Neuronal stem cell (in vitro differentiated cells): ENCODE measurements around the gene UNC13B.

ENCODE experiments used
- DNase-seq: peaks from one replicate; pipeline ENCODE4 v3.0.0-alpha.2; 2013; ENCODE audit warnings: low spot score
- H2AFZ ChIP-seq: one replicate; pipeline ENCODE4 v1.6.1; 2013; ENCODE audit warnings: mild to moderate bottlenecking, low read length, inconsistent platforms
- H2AK5ac ChIP-seq: 2 replicates; pipeline ENCODE4 v1.6.1; 2013; ENCODE audit warnings: low read depth, mild to moderate bottlenecking, inconsistent platforms, low read length, moderate library complexity, mixed read lengths
- H2BK120ac ChIP-seq: 2 replicates; pipeline ENCODE4 v1.6.1; 2013; ENCODE audit warnings: low read depth, mild to moderate bottlenecking, inconsistent platforms, low read length, moderate library complexity, mixed read lengths
- H2BK12ac ChIP-seq: one replicate; pipeline ENCODE4 v1.6.1; 2013; ENCODE audit warnings: low read length, inconsistent platforms
- H2BK15ac ChIP-seq: 2 replicates; pipeline ENCODE4 v1.6.1; 2013; ENCODE audit warnings: mild to moderate bottlenecking, low read length, inconsistent platforms, mixed read lengths
- H2BK5ac ChIP-seq: one replicate; pipeline ENCODE4 v1.6.1; 2013; ENCODE audit warnings: inconsistent platforms, mild to moderate bottlenecking, low read length, moderate library complexity
- H3K14ac ChIP-seq: one replicate; pipeline ENCODE4 v1.6.1; 2013; ENCODE audit warnings: low read length, inconsistent platforms
- H3K18ac ChIP-seq: 2 replicates; pipeline ENCODE4 v1.6.1; 2013; ENCODE audit warnings: low read length, inconsistent platforms
- H3K23ac ChIP-seq: 2 replicates; pipeline ENCODE4 v1.6.1; 2013; ENCODE audit warnings: low read depth, mild to moderate bottlenecking, mixed read lengths, low read length, inconsistent platforms; ENCODE audit not compliant: poor library complexity
- H3K27ac ChIP-seq: replicated peaks from 3 replicates; pipeline ENCODE4 v1.5.1; 2013; ENCODE audit warnings: low read length, inconsistent platforms
- H3K27me3 ChIP-seq, 3 experiments: 2 replicates each; pipeline ENCODE4 v1.6.1; 2013; ENCODE audit warnings: low read length in 3 of 3, mild to moderate bottlenecking in 2 of 3, inconsistent platforms in 1 of 3, low read depth in 1 of 3, mixed read lengths in 1 of 3, moderate library complexity in 1 of 3; ENCODE audit not compliant: control insufficient read depth in 3 of 3, insufficient read depth in 3 of 3
- H3K36me3 ChIP-seq, 2 donors: replicated peaks in 1 of 2; 2 replicates each; pipeline ENCODE4 v1.6.1; 2013; ENCODE audit warnings: low read length in 2 of 2; ENCODE audit not compliant: control insufficient read depth in 2 of 2, insufficient read depth in 2 of 2
- H3K4ac ChIP-seq: 2 replicates; pipeline ENCODE4 v1.6.1; 2013; ENCODE audit warnings: inconsistent platforms, mild to moderate bottlenecking, low read length, moderate library complexity
- H3K4me1 ChIP-seq, 2 donors: 1 replicate in 1 of 2; 2 replicates in 1 of 2; pipeline ENCODE4 v1.6.1; 2013; ENCODE audit warnings: low read length in 2 of 2, low read depth in 1 of 2; ENCODE audit not compliant: control insufficient read depth in 2 of 2, insufficient read depth in 1 of 2
- H3K4me2 ChIP-seq: one replicate; pipeline ENCODE4 v1.6.1; 2013; ENCODE audit warnings: mild to moderate bottlenecking, low read length, inconsistent platforms; ENCODE audit not compliant: insufficient read depth, poor library complexity, severe bottlenecking
- H3K4me3 ChIP-seq, 2 donors: 2 replicates each; pipeline ENCODE4 v1.5.1; 2013; ENCODE audit warnings: low read length in 2 of 2, mild to moderate bottlenecking in 2 of 2, inconsistent platforms in 1 of 2, moderate library complexity in 1 of 2
- H3K79me1 ChIP-seq: one replicate; pipeline ENCODE4 v1.6.1; 2013; ENCODE audit warnings: low read depth, mild to moderate bottlenecking, inconsistent platforms, low read length, moderate library complexity
- H3K9ac ChIP-seq: one replicate; pipeline ENCODE4 v1.6.1; 2013; ENCODE audit warnings: mild to moderate bottlenecking, low read depth, low read length, inconsistent platforms; ENCODE audit not compliant: poor library complexity
- H3K9me3 ChIP-seq, 2 donors: replicated peaks in 1 of 2; 2 replicates each; pipeline versions ENCODE3 to v1.6.1; 2013; ENCODE audit warnings: low read length in 2 of 2, mild to moderate bottlenecking in 2 of 2, inconsistent platforms in 1 of 2, low read depth in 1 of 2, mixed read lengths in 1 of 2, moderate library complexity in 1 of 2; ENCODE audit not compliant: control insufficient read depth in 2 of 2, insufficient read depth in 1 of 2
- H4K8ac ChIP-seq: one replicate; pipeline ENCODE4 v1.6.1; 2013; ENCODE audit warnings: low read depth, mild to moderate bottlenecking, inconsistent platforms, low read length, moderate library complexity
- H4K91ac ChIP-seq: one replicate; pipeline ENCODE4 v1.6.1; 2013; ENCODE audit warnings: low read length, low read depth, mild to moderate bottlenecking, inconsistent platforms; ENCODE audit not compliant: poor library complexity
- WGBS, 2 donors: extraction: QIAGEN DNeasy Blood & Tissue Kit; methylation state at CpG; one replicate each; pipeline ENCODE4 v1.1.7; 2013; ENCODE audit warnings: missing lambda C conversion rate in 2 of 2, mixed read lengths in 1 of 2; ENCODE audit not compliant: insufficient read length in 2 of 2, insufficient replicate concordance in 1 of 2; ENCODE audit errors: extremely low coverage in 2 of 2; 5-methylcytosine and 5-hydroxymethylcytosine counted together

UNC13B gene

GRCh38 chr9:35272989-35273388, 111.2 kb downstream of the UNC13B start:
- no peaks in the 10 kb centered on the region for H3K9me3 ChIP-seq
- no peak overlapping the region for H2BK5ac ChIP-seq
- H4K8ac ChIP-seq = no peak overlapping the region
- no peak overlapping the region for H2BK12ac ChIP-seq
- H2AK5ac ChIP-seq = no peak overlapping the region
- H3K4me2 ChIP-seq = no peak overlapping the region
- no peak overlapping the region for H3K23ac ChIP-seq
- no peaks in the 10 kb centered on the region for H3K4me1 ChIP-seq
- no peak overlapping the region for H3K4me3 ChIP-seq
- no peak overlapping the region for H3K18ac ChIP-seq
- H3K9ac ChIP-seq = no peak overlapping the region
- no peak overlapping the region for H2BK120ac ChIP-seq
- H2BK15ac ChIP-seq = no peak overlapping the region
- no peak overlapping the region for H3K27ac ChIP-seq
- H3K4ac ChIP-seq = no peak overlapping the region
- no peak overlapping the region for H3K14ac ChIP-seq
- H3K36me3 ChIP-seq = no peaks in the 10 kb centered on the region
- H4K91ac ChIP-seq = no peak overlapping the region
- H3K79me1 ChIP-seq = no peaks in the 10 kb centered on the region
- no peak overlapping the region for H2AFZ ChIP-seq
- H3K27me3 ChIP-seq = no peaks in the 10 kb centered on the region
- DNase-seq = no peak
- no CpG with 5 or more reads among the region's 2 CpGs for WGBS, 2 donors

DNA sequence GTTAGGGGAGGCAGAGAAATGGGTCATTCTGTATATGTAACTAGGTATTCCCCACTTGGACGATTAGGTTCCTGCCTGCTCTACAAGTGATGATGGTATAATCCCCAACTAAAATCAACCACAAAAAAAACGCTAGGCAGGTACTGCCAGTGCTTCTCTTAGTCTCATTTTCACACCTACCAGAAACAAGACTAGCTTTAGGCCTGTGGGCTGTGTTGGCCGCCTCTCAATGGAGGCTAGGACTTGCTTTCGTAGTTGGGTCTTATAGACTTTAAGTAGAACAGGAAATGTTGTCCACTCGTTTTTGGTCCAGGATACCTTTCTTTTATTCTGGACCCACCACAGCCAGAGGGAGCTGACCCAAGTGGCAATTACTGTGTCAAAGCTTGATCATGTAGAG, 111.8 kb downstream of the UNC13B start:
- H4K8ac ChIP-seq = no peak overlapping the region
- H3K9ac ChIP-seq = no peak overlapping the region
- H3K18ac ChIP-seq = no peak overlapping the region
- WGBS, 2 donors = no CpG with 5 or more reads among the region's 5 CpGs
- H3K14ac ChIP-seq = no peak overlapping the region
- H3K4me2 ChIP-seq = no peak overlapping the region
- H3K23ac ChIP-seq = no peak overlapping the region
- H2AFZ ChIP-seq = no peak overlapping the region
- no peak overlapping the region for H4K91ac ChIP-seq
- H3K79me1 ChIP-seq = no peaks in the 10 kb centered on the region
- H2BK5ac ChIP-seq = no peak overlapping the region
- DNase-seq = no peak
- H3K4me3 ChIP-seq = no peak overlapping the region
- H3K9me3 ChIP-seq = no peaks in the 10 kb centered on the region
- H2AK5ac ChIP-seq = no peak overlapping the region
- no peak overlapping the region for H2BK120ac ChIP-seq
- no peaks in the 10 kb centered on the region for H3K4me1 ChIP-seq
- H2BK12ac ChIP-seq = no peak overlapping the region
- no peak overlapping the region for H3K4ac ChIP-seq
- H3K27me3 ChIP-seq = no peaks in the 10 kb centered on the region
- no peak overlapping the region for H3K27ac ChIP-seq
- H3K36me3 ChIP-seq = no peaks in the 10 kb centered on the region
- no peak overlapping the region for H2BK15ac ChIP-seq

- H3K18ac ChIP-seq = no peak overlapping the region
- H3K9ac ChIP-seq = no peak overlapping the region
- no CpG with 5 or more reads among the region's 2 CpGs for WGBS, 2 donors
- H3K4me3 ChIP-seq = no peak overlapping the region
- H2BK12ac ChIP-seq = no peak overlapping the region
- H3K4ac ChIP-seq = no peak overlapping the region
- no peak overlapping the region for H2AFZ ChIP-seq
- no peaks in the 10 kb centered on the region for H3K36me3 ChIP-seq
- H2BK120ac ChIP-seq = no peak overlapping the region
- no peak overlapping the region for H2BK15ac ChIP-seq
- H3K27ac ChIP-seq = no peak overlapping the region
- H3K14ac ChIP-seq = no peak overlapping the region
- H4K8ac ChIP-seq = no peak overlapping the region
- H4K91ac ChIP-seq = no peak overlapping the region
- H3K9me3 ChIP-seq = no peaks in the 10 kb centered on the region
- H3K4me1 ChIP-seq = no peaks in the 10 kb centered on the region
- no peaks in the 10 kb centered on the region for H3K27me3 ChIP-seq
- no peak for DNase-seq
- H3K79me1 ChIP-seq = no peaks in the 10 kb centered on the region
- no peak overlapping the region for H2AK5ac ChIP-seq
- no peak overlapping the region for H3K4me2 ChIP-seq
- no peak overlapping the region for H3K23ac ChIP-seq
- H2BK5ac ChIP-seq = no peak overlapping the region
Measured at GRCh38 chr9:35274993-35275392, 113.2 kb downstream of the UNC13B start.

- H3K14ac ChIP-seq = no peak overlapping the region
- WGBS, 2 donors = no CpG with 5 or more reads among the region's 1 CpG
- no peak overlapping the region for H3K23ac ChIP-seq
- H3K9ac ChIP-seq = no peak overlapping the region
- H3K4me1 ChIP-seq = no peaks in the 10 kb centered on the region
- no peaks in the 10 kb centered on the region for H3K36me3 ChIP-seq
- no peak overlapping the region for H2BK12ac ChIP-seq
- H3K4me2 ChIP-seq = no peak overlapping the region
- H2AFZ ChIP-seq = no peak overlapping the region
- DNase-seq = no peak
- no peaks in the 10 kb centered on the region for H3K9me3 ChIP-seq
- H2AK5ac ChIP-seq = no peak overlapping the region
- H3K4ac ChIP-seq = no peak overlapping the region
- no peak overlapping the region for H2BK15ac ChIP-seq
- H2BK120ac ChIP-seq = no peak overlapping the region
- H3K27ac ChIP-seq = no peak overlapping the region
- H3K4me3 ChIP-seq = no peak overlapping the region
- H2BK5ac ChIP-seq = no peak overlapping the region
- no peak overlapping the region for H4K8ac ChIP-seq
- no peak overlapping the region for H4K91ac ChIP-seq
- H3K27me3 ChIP-seq = no peaks in the 10 kb centered on the region
- no peak overlapping the region for H3K18ac ChIP-seq
- H3K79me1 ChIP-seq = no peaks in the 10 kb centered on the region
Measured at GRCh38 chr9:35277171-35277520, 115.3 kb downstream of the UNC13B start.
